Lower leg skin (tissue), 4 donors: ENCODE data around the gene DCLRE1B. TPM values are rescaled to one million over a fixed set of nuclear protein-coding genes. Genes with fewer than 3 reads are reported as not detected.
"Not testable (repeated sequence)": the region's sequence is repeated elsewhere in the genome, so short reads cannot be mapped to it uniquely, and the experiment has no call there.

Experiments used
- DNase-seq, 2 donors: peaks; one replicate each; pipeline ENCODE4 v3.0.0-alpha.2; 2019; ENCODE audit warnings: low spot score in 2 of 2
- H3K4me3 ChIP-seq: fragments of 200-600 bp; sonication (generic); 2 replicates; pipeline ENCODE4 v1.5.1; 2017; ENCODE audit warnings: mild to moderate bottlenecking, low read depth; ENCODE audit not compliant: poor library complexity, severe bottlenecking
- POLR2A ChIP-seq, 2 donors: fragments of 450-650 bp; IDR thresholded peaks; one replicate each; pipeline ENCODE4 v1.6.1; 2016 to 2017; ENCODE audit warnings: antibody characterized with exemption in 2 of 2, mild to moderate bottlenecking in 1 of 2, moderate library complexity in 1 of 2
- WGBS, 2 donors: methylation state at CpG; one replicate each; pipeline ENCODE4 v1.1.5; 2018; 5-methylcytosine and 5-hydroxymethylcytosine counted together
- intact Hi-C: fragments of 100-400 bp; cut with DNase I; formaldehyde crosslinking; loops from one replicate; pipeline ENCODE4 v1.15.0; 2023; ENCODE audit warnings: low total_unique reads
- total RNA-seq, 4 donors: library from RNA; depleted of rRNA; stranded (reverse); fragments of >200 nt; gene quantifications; one replicate each; pipeline ENCODE4 v1.1.0, GENCODE V29; 2016
- TF ChIP-seq, protein P1 (sequence below), 3 donors: fragments of 450-650 bp; IDR thresholded peaks; one replicate each; pipeline ENCODE4 v1.5.1; 2016; ENCODE audit warnings: antibody characterized with exemption in 3 of 3, mild to moderate bottlenecking in 3 of 3, moderate library complexity in 2 of 3

DCLRE1B gene
- total RNA-seq, 4 donors from 2014 or later: 2.1 to 4.4 (median 3.5) TPM

DNA sequence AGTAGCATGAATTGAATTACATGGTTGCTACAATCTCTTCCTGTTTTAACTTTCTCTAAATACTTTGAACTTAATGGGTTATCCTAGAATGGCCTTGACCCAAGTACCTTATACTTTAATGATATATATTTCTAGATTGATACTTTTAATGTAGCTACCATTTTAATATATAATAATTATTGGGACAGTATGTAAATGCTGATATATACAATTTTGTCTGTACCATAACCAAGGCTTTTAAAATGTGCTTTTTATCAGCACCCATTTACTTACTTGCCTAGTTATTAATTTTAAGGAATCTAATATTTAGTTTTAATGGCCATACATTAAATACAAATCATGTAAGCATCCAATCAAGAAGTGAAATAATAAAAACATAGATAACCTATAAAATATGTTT lies 37.4 kb downstream of the DCLRE1B start:
- TF ChIP-seq, protein P1, sequence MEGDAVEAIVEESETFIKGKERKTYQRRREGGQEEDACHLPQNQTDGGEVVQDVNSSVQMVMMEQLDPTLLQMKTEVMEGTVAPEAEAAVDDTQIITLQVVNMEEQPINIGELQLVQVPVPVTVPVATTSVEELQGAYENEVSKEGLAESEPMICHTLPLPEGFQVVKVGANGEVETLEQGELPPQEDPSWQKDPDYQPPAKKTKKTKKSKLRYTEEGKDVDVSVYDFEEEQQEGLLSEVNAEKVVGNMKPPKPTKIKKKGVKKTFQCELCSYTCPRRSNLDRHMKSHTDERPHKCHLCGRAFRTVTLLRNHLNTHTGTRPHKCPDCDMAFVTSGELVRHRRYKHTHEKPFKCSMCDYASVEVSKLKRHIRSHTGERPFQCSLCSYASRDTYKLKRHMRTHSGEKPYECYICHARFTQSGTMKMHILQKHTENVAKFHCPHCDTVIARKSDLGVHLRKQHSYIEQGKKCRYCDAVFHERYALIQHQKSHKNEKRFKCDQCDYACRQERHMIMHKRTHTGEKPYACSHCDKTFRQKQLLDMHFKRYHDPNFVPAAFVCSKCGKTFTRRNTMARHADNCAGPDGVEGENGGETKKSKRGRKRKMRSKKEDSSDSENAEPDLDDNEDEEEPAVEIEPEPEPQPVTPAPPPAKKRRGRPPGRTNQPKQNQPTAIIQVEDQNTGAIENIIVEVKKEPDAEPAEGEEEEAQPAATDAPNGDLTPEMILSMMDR (IDR thresholded peaks at IDR 0.05): no peak
- TF ChIP-seq POLR2A (IDR thresholded peaks at IDR 0.05): no peak
- no peak overlapping the region for H3K4me3 ChIP-seq
- DNase-seq: no peak
- intact Hi-C loops: no loop called here

DNA sequence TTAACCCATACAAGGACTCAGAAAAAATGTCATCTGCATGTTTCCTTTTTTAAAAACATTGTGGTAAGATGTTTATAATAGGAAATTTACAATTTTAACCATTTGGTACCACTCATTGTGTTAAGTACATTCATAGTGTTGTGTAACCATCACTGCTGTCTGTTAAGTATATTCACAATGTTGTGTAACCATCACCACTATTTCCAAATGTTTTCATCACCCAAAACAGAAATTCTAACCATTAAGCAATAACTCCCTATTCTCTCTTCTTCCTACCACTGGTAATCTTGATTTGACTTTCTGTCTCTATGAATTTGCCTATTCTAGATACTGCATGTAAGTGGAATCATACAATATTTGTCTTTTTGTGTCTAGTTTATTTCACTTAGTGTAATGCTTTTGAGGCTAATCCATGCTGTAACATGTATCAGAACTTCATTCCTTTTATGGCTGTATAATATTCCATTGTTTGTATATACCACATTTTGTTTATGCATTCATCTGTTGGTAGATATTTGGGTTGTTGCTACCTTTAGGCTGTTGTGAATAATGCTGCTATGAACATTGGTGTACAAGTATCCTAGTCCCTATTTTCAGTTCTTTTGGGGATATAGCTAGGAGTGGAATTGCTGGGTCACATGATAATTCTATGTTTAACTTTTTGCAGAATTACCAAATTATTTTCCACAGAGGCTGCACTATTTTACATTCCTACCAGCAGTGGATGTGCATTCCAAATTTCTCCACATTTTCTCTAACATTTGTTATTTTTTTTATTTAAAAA lies 38.1 kb downstream of the DCLRE1B start:
- TF ChIP-seq, protein P1 (IDR thresholded peaks at IDR 0.05): no peak
- TF ChIP-seq POLR2A (IDR thresholded peaks at IDR 0.05): no peak
- DNase-seq: no peak
- no peak overlapping the region for H3K4me3 ChIP-seq
- intact Hi-C loops: no loop called here

DNA sequence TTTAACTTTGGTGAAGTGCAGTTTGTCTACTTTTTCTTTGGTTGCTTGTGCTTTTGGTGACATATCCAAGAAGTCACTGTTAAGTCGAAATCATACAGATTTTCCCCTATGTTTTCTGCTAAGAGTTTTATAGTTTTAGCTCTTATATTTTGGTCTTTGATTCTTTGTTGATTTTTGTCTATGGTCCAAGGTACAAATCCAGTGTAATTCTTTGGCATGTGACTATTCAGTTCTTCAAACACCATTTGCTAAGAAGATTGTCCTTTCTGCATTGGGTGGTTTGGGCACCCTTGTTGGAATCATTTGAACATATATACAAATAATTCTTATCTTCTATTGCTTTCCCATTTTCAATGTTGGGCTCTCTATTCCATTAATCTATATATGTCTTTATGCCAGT lies 40.2 kb downstream of the DCLRE1B start:
- no peak overlapping the region for H3K4me3 ChIP-seq
- DNase-seq: no peak
- TF ChIP-seq POLR2A (IDR thresholded peaks at IDR 0.05): no peak
- WGBS, 2 donors: 96 to 100% methylated on average over 1 of the region's 1 CpG
- intact Hi-C loops: no loop called here

DNA sequence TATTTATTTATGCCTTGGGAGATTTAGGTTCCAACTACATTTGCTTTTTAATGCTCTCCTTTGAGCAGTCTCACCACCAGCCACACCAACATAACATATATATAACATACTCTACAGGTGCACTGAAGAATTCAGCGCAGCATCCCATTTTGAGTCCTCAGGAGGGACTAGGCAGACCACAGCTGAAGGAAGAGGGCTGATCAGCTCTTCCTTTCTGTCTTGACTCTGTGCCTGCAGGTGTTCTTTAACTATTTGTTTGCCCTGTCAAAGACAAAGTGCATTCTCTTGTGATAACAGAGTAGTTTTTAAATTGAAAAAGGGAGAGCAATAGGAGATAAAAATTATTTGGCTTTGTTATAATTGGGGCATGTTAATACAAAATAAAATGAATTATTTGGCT lies 41.0 kb downstream of the DCLRE1B start:
- no peak overlapping the region for H3K4me3 ChIP-seq
- DNase-seq: no peak
- no peak for TF ChIP-seq POLR2A (IDR thresholded peaks at IDR 0.05)
- TF ChIP-seq, protein P1 (IDR thresholded peaks at IDR 0.05): no peak
- intact Hi-C loops: no loop called here
- whole genome bisulfite sequencing, 2 donors: 80 to 86% methylated on average over 1 of the region's 1 CpG

DNA sequence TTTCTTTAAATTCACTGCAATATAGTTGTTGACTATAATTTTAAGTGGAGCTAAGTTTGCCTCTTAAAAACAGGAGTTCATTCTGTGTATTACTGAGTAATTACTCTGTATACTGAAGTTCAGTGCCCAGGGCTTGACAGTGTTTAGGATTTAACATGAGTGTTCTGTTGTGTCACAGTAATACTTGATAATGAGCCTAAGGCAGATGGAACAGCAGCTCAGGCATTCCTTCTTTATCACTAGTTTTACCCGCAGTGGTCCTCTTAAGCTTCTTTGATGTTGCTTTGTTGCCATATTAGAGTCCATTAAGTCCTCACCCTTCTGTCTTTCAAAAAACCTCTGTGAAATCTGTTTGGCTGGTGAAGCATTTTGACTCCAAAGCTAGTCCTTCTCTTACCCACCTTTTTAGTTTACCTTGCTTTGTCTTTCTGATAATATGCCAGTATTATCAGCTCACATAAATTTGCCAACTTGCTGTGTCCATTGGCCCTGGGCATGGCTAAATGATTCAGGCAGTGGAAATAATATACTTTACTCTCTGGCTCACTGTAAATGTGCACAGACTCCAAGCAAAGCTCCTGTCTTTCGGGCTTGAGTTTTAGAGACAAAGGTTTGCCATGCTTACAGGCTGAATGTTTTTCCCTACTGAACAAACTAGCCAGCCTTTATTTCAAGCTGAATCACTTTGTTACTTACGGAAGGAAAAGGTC lies 41.7 kb downstream of the DCLRE1B start:
- intact Hi-C loops: no loop called here
- WGBS, 2 donors: 59 to 63% methylated on average over 3 of the region's 3 CpGs
- H3K4me3 ChIP-seq: no peak overlapping the region
- no peak for DNase-seq
- TF ChIP-seq, protein P1 (IDR thresholded peaks at IDR 0.05): no peak
- TF ChIP-seq POLR2A (IDR thresholded peaks at IDR 0.05): no peak

DNA sequence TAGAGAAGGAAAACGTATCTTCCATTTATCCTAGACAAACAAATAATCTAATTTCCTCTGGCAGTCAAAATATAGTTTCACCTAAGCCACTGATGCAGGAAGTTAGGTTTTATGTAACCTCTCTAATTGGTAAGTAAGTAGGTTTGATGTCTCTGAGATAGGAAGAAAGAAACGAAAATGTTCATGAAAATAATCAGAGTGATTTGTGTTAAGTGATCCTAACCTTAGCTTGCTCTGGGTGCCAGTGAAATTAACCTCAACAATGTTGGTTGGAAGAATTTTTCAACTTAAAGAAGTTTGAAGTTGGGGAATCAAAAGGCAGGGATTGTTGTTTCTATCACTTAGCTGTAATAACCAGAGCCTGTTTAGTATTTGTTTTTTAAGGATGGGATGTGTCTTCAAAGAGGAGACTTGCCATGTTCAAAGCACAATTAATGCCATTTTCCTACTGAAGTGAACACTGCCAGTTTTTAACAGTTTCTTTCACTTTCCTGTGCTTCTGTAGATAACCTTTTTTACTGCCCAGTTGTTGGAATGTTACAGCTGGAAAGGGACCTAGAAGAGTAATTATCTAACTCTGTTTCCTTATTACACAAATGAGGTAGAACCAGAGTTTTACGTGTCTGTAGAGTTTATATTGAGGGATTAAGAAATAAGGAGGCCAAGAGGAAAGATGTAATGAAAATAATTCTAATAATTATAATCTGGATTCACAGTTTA lies 42.4 kb downstream of the DCLRE1B start:
- no peak overlapping the region for H3K4me3 ChIP-seq
- intact Hi-C loops: no loop called here
- no peak for DNase-seq
- TF ChIP-seq POLR2A (IDR thresholded peaks at IDR 0.05): no peak
- TF ChIP-seq, protein P1 (IDR thresholded peaks at IDR 0.05): no peak
- WGBS, 2 donors: 21 to 24% methylated on average over 3 of the region's 3 CpGs

DNA sequence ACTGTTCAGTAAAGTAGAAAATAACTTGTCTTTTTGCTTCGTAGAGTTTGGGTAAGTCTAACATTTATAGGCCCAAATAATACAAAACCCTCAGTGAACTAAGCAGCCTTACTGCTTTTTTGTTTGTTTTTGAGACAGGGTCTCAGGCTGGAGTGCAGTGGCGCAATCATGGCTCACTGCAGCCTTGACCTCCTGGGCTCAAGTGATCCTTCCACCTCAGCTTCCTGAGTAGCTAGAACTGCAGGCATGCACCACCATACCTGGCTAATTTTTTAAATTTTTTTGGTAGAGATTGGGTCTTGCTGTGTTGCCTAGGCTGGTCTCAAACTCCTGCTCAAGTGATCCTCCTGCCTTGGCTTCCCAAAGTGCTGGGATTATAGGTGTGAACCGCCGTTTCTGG lies 43.0 kb downstream of the DCLRE1B start:
- H3K4me3 ChIP-seq, DNase-seq, intact Hi-C loops: not testable (repeated sequence)
- whole genome bisulfite sequencing, 2 donors: 83 to 88% methylated on average over 4 of the region's 4 CpGs
